AG04450 (cell line): ENCODE results near the gene ZFR. TPM values are rescaled to one million over a fixed set of nuclear protein-coding genes. Genes with fewer than 3 reads are reported as not detected.

Experiments used
- CTCF ChIA-PET: fragments of 300-600, 350-600 bp; formaldehyde crosslinking; extraction: SDS; loops from one replicate; lab custom pipeline; 2022; ENCODE audit warnings: antibody characterized with exemption, inconsistent platforms; lab: Charles Lee
- POLR2A ChIA-PET: fragments of 350-600 bp; formaldehyde crosslinking; extraction: SDS; loops from one replicate; lab custom pipeline; 2021; ENCODE audit warnings: antibody characterized with exemption, inconsistent platforms; lab: Yijun Ruan, JAX
- DNase-seq: peaks from one replicate; pipeline ENCODE4 v3.0.0-alpha.2; 2011; ENCODE audit warnings: low read depth, low spot score
- H3K27ac ChIP-seq: one replicate; pipeline ENCODE4 v1.5.1; 2012; ENCODE audit warnings: low read depth, low read length, control low read depth
- H3K27me3 ChIP-seq: one replicate; pipeline ENCODE4 v1.6.0; 2012; ENCODE audit warnings: low read length; ENCODE audit not compliant: control insufficient read depth, insufficient read depth
- H3K4me3 ChIP-seq: 2 replicates; pipeline ENCODE4 v1.5.1; 2011; ENCODE audit warnings: mild to moderate bottlenecking, low read depth, low read length, control low read depth
- H3K9me3 ChIP-seq: 2 replicates; pipeline ENCODE4 v1.5.1; 2012; ENCODE audit warnings: low read length; ENCODE audit not compliant: control insufficient read depth, insufficient read depth
- polyA minus RNA-seq: library from RNA; depleted of rRNA, polyadenylated mRNA; stranded (reverse); fragments of >200 nt; gene quantifications from 2 replicates; pipeline ENCODE4 v1.2.3, GENCODE V29; 2011; rRNA and poly(A)+ RNA removed
- polyA plus RNA-seq: library from polyadenylated mRNA; depleted of rRNA; stranded (reverse); fragments of >200 nt; gene quantifications from 2 replicates; pipeline ENCODE4 v1.2.3, GENCODE V29; 2011; rRNA removed
- TF ChIP-seq, protein P1 (sequence below): IDR thresholded peaks from 2 replicates; pipeline ENCODE4 v1.5.1; 2011; ENCODE audit warnings: low read depth, low read length, control low read depth, inconsistent platforms

ZFR gene
- polyA plus RNA-seq, result 63.0 and 72.9 TPM in 2 replicates
- 138 and 171 TPM in 2 replicates for polyA minus RNA-seq

GRCh38 chr5:32444431-32445286, at the start of gene ZFR:
Gene ZFR (minus strand): TSS chr5:32444740. CDS start chr5:32444658, 82 bp downstream.
- Histone ChIP-seq H3K27ac (peak within 1 kb of the TSS; percentile 82), H3K4me3 (peak within 1 kb of the TSS; percentile 80), H3K9me3 (no peaks in the 10 kb centered on the region; the same call in 1 of the 2 replicates), H3K27me3 (no peaks in the 10 kb centered on the region)
- DNase-seq, result peak; percentile 50
- ChIA-PET CTCF (interaction anchor here (0.9 to 1.3 kb wide), 2 partner anchors 45 to 145 kb away, joined by 4 to 5 read pairs; no protein-coding TSS in a partner anchor), POLR2A (interaction anchor here (0.5 to 1.0 kb wide), 3 partner anchors 13 to 274 kb away, joined by 3 read pairs; no protein-coding TSS in a partner anchor)
- TF ChIP-seq, protein P1, sequence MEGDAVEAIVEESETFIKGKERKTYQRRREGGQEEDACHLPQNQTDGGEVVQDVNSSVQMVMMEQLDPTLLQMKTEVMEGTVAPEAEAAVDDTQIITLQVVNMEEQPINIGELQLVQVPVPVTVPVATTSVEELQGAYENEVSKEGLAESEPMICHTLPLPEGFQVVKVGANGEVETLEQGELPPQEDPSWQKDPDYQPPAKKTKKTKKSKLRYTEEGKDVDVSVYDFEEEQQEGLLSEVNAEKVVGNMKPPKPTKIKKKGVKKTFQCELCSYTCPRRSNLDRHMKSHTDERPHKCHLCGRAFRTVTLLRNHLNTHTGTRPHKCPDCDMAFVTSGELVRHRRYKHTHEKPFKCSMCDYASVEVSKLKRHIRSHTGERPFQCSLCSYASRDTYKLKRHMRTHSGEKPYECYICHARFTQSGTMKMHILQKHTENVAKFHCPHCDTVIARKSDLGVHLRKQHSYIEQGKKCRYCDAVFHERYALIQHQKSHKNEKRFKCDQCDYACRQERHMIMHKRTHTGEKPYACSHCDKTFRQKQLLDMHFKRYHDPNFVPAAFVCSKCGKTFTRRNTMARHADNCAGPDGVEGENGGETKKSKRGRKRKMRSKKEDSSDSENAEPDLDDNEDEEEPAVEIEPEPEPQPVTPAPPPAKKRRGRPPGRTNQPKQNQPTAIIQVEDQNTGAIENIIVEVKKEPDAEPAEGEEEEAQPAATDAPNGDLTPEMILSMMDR, result no peak

DNA sequence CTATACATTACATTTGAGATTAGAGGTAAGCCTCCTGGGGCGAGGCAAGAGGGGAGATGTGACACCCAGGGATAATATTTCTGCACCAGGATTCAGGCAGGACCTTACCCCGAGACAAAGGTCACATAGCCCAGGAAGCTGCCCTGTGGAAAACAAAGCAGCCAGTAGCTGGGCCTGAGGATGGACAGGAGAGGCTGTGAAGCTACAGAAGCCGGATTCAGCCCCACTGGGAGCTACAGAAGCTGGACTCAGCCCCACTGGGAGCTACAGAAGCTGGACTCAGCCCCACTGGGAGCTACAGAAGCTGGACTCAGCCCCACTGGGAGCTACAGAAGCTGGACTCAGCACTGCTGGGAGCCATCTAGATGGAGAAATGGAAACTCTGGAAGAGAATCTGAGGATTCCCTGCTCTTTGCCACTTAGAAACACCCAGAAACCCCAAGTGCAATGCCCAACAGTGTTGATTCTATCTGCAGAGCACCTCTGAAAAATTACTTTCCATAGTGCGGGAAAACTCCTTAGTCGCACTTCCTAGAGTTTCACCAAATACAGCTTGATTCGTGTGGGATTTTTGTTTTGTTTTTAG, 46.5 kb upstream of the ZFR start:
- TF ChIP-seq, protein P1, result no peak

DNA sequence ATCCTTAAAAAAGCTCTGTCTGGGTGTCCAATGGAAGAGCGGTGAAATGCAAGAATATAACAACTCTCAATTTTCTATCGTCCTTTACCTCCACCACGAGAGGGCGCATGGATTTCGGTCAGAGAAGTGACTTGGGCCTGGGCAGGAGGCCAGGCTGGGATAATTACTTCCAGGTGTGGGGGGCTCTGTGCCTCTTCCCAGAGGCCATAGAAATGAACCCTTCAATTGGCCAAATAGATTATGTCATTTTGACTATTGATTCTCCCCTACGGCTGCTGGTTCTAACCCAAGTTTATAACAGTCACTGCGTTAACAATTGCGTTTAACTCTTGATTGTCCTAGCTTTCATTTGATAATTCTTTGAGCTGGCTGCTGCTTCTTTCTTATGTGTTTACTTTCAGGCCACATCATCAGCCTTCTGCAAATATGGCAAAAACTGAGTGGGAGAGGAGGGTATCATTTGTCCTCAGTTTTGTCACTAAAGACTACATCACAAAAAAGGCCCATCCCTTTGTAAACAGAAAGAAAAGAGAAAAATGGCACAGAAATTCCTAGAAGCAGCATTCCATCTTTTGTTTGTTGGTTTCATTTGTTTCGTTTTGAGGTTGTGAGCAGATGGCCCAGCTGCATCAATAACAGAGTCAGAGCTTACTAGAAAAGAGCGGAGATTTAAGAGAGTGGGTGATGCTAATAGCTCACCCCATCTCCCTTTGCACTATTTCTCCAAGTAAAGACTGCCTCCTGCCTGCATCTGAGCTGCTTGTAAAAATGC, 45.4 kb upstream of the ZFR start:
- DNase-seq, result peak; percentile 83
- H3K27ac ChIP-seq, result peak overlapping the region; percentile 75
- ChIA-PET POLR2A (interaction anchor here (0.7 to 2.5 kb wide), 4 partner anchors 15 to 100 kb away, joined by 4 to 27 read pairs (median 4); partner anchors contain the start of gene SUB1), CTCF (interaction anchor here (0.6 to 6.3 kb wide), 47 partner anchors 10 to 933 kb away, joined by 3 to 407 read pairs (median 4); partner anchors contain the start of genes SUB1 and ZFR)
- TF ChIP-seq, protein P1, result peak; percentile 80
- no peaks in the 10 kb centered on the region for H3K27me3 ChIP-seq
- no peaks in the 10 kb centered on the region for H3K9me3 ChIP-seq
- H3K4me3 ChIP-seq, result peak overlapping the region; percentile 7; the same call in 1 of the 2 replicates

More for the DNA sequence above, 46.5 kb upstream of the ZFR start:
- Histone ChIP-seq H3K27ac (no peak overlapping the region), H3K27me3 (no peaks in the 10 kb centered on the region), H3K9me3 (no peaks in the 10 kb centered on the region), H3K4me3 (no peak overlapping the region)
- ChIA-PET POLR2A (interaction anchor here (1.7 to 2.5 kb wide), 2 partner anchors 14 to 40 kb away, joined by 4 to 27 read pairs; no protein-coding TSS in a partner anchor), CTCF (interaction anchor here (0.7 to 6.3 kb wide), 12 partner anchors 9 to 686 kb away, joined by 3 to 407 read pairs (median 14); partner anchors contain the start of gene SUB1)
- DNase-seq, result no peak

GRCh38 chr5:32487424-32487823, 42.9 kb upstream of the ZFR start:
- TF ChIP-seq, protein P1, result no peak
- ChIA-PET CTCF (interaction anchor here (4.6 to 6.3 kb wide), 2 partner anchors 13 to 102 kb away, joined by 62 to 407 read pairs; no protein-coding TSS in a partner anchor), POLR2A (no interaction called here)
- H3K9me3 ChIP-seq, result no peaks in the 10 kb centered on the region
- H3K27ac ChIP-seq, result no peak overlapping the region
- DNase-seq, result no peak
- no peak overlapping the region for H3K4me3 ChIP-seq
- no peaks in the 10 kb centered on the region for H3K27me3 ChIP-seq
